ENCODE results near the gene TTC12. TPM values are rescaled to one million over a fixed set of nuclear protein-coding genes. Genes with fewer than 3 reads are reported as not detected.

Gene TTC12
- total RNA-seq, 1 experiment from 2014 or later: 25.0 TPM

DNA sequence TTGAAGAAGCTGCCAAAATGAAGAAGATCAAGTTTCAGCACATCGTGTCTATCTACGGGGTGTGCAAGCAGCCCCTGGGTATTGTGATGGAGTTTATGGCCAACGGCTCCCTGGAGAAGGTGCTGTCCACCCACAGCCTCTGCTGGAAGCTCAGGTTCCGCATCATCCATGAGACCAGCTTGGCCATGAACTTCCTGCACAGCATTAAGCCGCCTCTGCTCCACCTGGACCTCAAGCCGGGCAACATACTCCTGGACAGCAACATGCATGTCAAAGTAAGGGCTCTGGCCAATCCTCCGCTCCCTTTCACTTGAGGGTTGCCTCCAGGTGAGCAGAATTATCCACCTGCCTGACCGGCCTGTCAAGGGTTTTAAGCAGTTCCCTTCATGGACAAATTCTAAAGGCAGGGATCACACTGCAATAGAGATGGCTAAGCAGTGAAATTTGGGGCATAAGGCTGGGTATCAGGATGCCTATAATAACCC lies 79.2 kb downstream of the TTC12 start:
- ChIA-PET POLR2A (ENCODE audit: unreplicated experiment) (no interaction called here), CTCF (no interaction called here)
- H3K9me3 ChIP-seq (ENCODE audit: insufficient read depth, low read depth): no peaks in the 10 kb centered on the region
- BruUV-seq (replicated peaks): no TSS peak
- H3K4me3 ChIP-seq: no peak overlapping the region
- no peaks in the 10 kb centered on the region for H3K36me3 ChIP-seq (ENCODE audit: low read depth)
- intact Hi-C loops (cut with micrococcal nuclease; ENCODE audit: unreplicated experiment): no loop called here
- TF ChIP-seq EZH2 (IDR thresholded peaks at IDR 0.05; ENCODE audit: low read depth): no peak
- TF ChIP-seq, protein P1, sequence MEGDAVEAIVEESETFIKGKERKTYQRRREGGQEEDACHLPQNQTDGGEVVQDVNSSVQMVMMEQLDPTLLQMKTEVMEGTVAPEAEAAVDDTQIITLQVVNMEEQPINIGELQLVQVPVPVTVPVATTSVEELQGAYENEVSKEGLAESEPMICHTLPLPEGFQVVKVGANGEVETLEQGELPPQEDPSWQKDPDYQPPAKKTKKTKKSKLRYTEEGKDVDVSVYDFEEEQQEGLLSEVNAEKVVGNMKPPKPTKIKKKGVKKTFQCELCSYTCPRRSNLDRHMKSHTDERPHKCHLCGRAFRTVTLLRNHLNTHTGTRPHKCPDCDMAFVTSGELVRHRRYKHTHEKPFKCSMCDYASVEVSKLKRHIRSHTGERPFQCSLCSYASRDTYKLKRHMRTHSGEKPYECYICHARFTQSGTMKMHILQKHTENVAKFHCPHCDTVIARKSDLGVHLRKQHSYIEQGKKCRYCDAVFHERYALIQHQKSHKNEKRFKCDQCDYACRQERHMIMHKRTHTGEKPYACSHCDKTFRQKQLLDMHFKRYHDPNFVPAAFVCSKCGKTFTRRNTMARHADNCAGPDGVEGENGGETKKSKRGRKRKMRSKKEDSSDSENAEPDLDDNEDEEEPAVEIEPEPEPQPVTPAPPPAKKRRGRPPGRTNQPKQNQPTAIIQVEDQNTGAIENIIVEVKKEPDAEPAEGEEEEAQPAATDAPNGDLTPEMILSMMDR (conservative IDR thresholded peaks at IDR 0.05): no peak
- no peaks in the 10 kb centered on the region for H3K79me2 ChIP-seq (ENCODE audit: low read depth)
- H3K4me2 ChIP-seq: no peak overlapping the region
- H3K27ac ChIP-seq: no peak overlapping the region
- H3K9me2 ChIP-seq (ENCODE audit: insufficient read depth): no peaks in the 10 kb centered on the region
- peaks cover 92% of the 10 kb centered on the region for H3K27me3 ChIP-seq (ENCODE audit: insufficient read depth, low read depth)
- no peaks in the 10 kb centered on the region for H4K20me1 ChIP-seq (ENCODE audit: insufficient read depth)
- no peak overlapping the region for H2AFZ ChIP-seq
- H3K4me1 ChIP-seq (replicated peaks; ENCODE audit: insufficient read depth): no peaks in the 10 kb centered on the region
- no peak for DNase-seq
- H3F3A ChIP-seq (ENCODE audit: insufficient read depth, low read depth): no peaks in the 10 kb centered on the region

DNA sequence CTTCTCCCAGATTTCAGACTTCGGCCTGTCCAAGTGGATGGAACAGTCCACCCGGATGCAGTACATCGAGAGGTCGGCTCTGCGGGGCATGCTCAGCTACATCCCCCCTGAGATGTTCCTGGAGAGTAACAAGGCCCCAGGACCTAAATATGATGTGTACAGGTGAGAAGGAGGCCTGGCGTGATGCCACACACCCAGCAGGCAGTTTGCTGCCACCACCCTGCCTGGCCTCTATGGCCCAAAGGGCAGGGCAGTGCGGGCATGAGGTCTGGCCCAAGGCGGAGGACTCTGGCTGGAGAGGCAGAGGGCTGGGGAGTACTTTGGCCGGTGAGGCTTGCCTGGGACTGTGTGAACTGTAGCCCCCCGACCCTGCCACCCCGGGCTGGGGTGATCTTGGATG lies 80.5 kb downstream of the TTC12 start:
- CTCF ChIA-PET: interaction anchor here (0.7 kb wide), 1 partner anchor 22 kb away, joined by 6 read pairs; no protein-coding TSS in a partner anchor

DNA sequence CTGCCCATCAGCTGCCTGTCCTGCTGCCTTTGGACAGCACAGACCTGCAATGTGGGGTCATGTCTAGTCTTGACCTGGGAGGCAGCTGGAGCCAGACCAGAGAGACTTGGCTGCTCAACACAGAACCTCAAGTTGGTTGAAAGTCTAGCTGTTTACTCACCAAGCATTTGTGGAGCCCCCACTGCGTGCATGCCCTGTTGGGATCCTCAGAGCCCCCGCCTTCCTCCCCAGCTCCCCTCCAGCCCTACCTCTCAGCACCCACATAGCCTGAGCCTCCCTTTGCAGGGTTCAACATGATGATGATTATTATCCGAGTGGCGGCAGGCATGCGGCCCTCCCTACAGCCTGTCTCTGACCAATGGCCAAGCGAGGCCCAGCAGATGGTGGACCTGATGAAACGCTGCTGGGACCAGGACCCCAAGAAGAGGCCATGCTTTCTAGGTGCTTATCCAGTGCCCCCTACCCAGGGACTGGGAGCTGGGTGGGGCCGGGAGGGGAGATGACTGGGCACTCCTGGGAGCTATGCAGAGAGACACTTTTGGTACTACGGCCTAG lies 81.5 kb downstream of the TTC12 start:
- Histone ChIP-seq H3K9me3 (ENCODE audit: insufficient read depth, low read depth) (no peaks in the 10 kb centered on the region), H3K4me1 (replicated peaks; ENCODE audit: insufficient read depth) (no peaks in the 10 kb centered on the region), H3K79me2 (ENCODE audit: low read depth) (no peaks in the 10 kb centered on the region), H2AFZ (no peak overlapping the region), H3K4me3 (no peak overlapping the region), H3K27me3 (ENCODE audit: insufficient read depth, low read depth) (peaks cover 99% of the 10 kb centered on the region), H3K36me3 (ENCODE audit: low read depth) (no peaks in the 10 kb centered on the region), H3K9me2 (ENCODE audit: insufficient read depth) (no peaks in the 10 kb centered on the region), H3K4me2 (no peak overlapping the region), H4K20me1 (ENCODE audit: insufficient read depth) (no peaks in the 10 kb centered on the region), H3F3A (ENCODE audit: insufficient read depth, low read depth) (no peaks in the 10 kb centered on the region), H3K27ac (no peak overlapping the region)
- no TSS peak for BruUV-seq (replicated peaks)
- TF ChIP-seq EZH2 (IDR thresholded peaks at IDR 0.05; ENCODE audit: low read depth): no peak
- TF ChIP-seq, protein P1 (conservative IDR thresholded peaks at IDR 0.05): no peak
- CTCF ChIA-PET: interaction anchor here (0.6 kb wide), 1 partner anchor 139 kb away, joined by 3 read pairs; no protein-coding TSS in a partner anchor
- intact Hi-C loops (cut with micrococcal nuclease; ENCODE audit: unreplicated experiment): no loop called here
- POLR2A ChIA-PET (ENCODE audit: unreplicated experiment): no interaction called here
- DNase-seq: no peak

More for the DNA sequence above, 80.5 kb downstream of the TTC12 start:
- Histone ChIP-seq H3K9me3 (ENCODE audit: insufficient read depth, low read depth) (no peaks in the 10 kb centered on the region), H3K9me2 (ENCODE audit: insufficient read depth) (no peaks in the 10 kb centered on the region), H3F3A (ENCODE audit: insufficient read depth, low read depth) (no peaks in the 10 kb centered on the region), H3K27me3 (ENCODE audit: insufficient read depth, low read depth) (peaks cover 92% of the 10 kb centered on the region), H3K4me2 (no peak overlapping the region), H3K79me2 (ENCODE audit: low read depth) (no peaks in the 10 kb centered on the region), H3K4me1 (replicated peaks; ENCODE audit: insufficient read depth) (no peaks in the 10 kb centered on the region), H2AFZ (no peak overlapping the region), H3K36me3 (ENCODE audit: low read depth) (no peaks in the 10 kb centered on the region), H3K27ac (no peak overlapping the region), H3K4me3 (no peak overlapping the region), H4K20me1 (ENCODE audit: insufficient read depth) (no peaks in the 10 kb centered on the region)
- BruUV-seq (replicated peaks): no TSS peak
- POLR2A ChIA-PET (ENCODE audit: unreplicated experiment): no interaction called here
- intact Hi-C loops (cut with micrococcal nuclease; ENCODE audit: unreplicated experiment): no loop called here
- no peak for DNase-seq
- TF ChIP-seq, protein P1 (conservative IDR thresholded peaks at IDR 0.05): no peak
- no peak for TF ChIP-seq EZH2 (IDR thresholded peaks at IDR 0.05; ENCODE audit: low read depth)
